OCI-LY1 (cell line): ENCODE results near the gene ST14.
A peak's percentile ranks its signal among the peaks of the same experiment; 100 is the strongest.

ENCODE experiments used
- H2AFZ ChIP-seq: fragments of 200-600 bp; sonication (generic), shearing (Covaris generic); 2 replicates; pipeline ENCODE4 v1.6.0; 2014; ENCODE audit warnings: antibody characterized with exemption, mild to moderate bottlenecking, low read length
- H3F3A ChIP-seq: fragments of 200-600 bp; sonication (generic), shearing (Covaris generic); 2 replicates; pipeline ENCODE4 v1.6.0; 2014; ENCODE audit warnings: mild to moderate bottlenecking, antibody characterized with exemption, low read length, moderate library complexity; ENCODE audit not compliant: insufficient read depth
- H3K27ac ChIP-seq: fragments of 200-600 bp; sonication (generic); 2 replicates; pipeline ENCODE4 v1.5.1; 2014; ENCODE audit warnings: low read length, mixed run types, mild to moderate bottlenecking, low read depth; ENCODE audit not compliant: poor library complexity, severe bottlenecking
- H3K27me3 ChIP-seq: fragments of 200-600 bp; sonication (generic); 2 replicates; pipeline ENCODE4 v1.6.0; 2014; ENCODE audit warnings: antibody characterized with exemption, mild to moderate bottlenecking, low read length, moderate library complexity; ENCODE audit not compliant: insufficient read depth
- H3K36me3 ChIP-seq: fragments of 200-600 bp; sonication (generic); 2 replicates; pipeline ENCODE4 v1.6.1; 2014; ENCODE audit warnings: mild to moderate bottlenecking, antibody characterized with exemption, low read length, moderate library complexity, mixed read lengths; ENCODE audit not compliant: insufficient read depth
- H3K4me1 ChIP-seq: fragments of 200-600 bp; sonication (generic); 2 replicates; pipeline ENCODE4 v1.5.1; 2014; ENCODE audit warnings: mild to moderate bottlenecking, low read length, moderate library complexity; ENCODE audit not compliant: insufficient read depth, severe bottlenecking
- H3K4me2 ChIP-seq: fragments of 200-600 bp; sonication (generic), shearing (Covaris generic); 2 replicates; pipeline ENCODE4 v1.6.1; 2014; ENCODE audit warnings: low read length
- H3K4me3 ChIP-seq: fragments of 200-600 bp; sonication (generic); 2 replicates; pipeline ENCODE4 v1.5.1; 2014; ENCODE audit warnings: low read length, low read depth, mild to moderate bottlenecking, mixed read lengths; ENCODE audit not compliant: poor library complexity, severe bottlenecking
- H3K79me2 ChIP-seq: fragments of 200-600 bp; shearing (Covaris generic); 2 replicates; pipeline ENCODE4 v1.6.1; 2016; ENCODE audit warnings: mixed run types, low read length, mixed read lengths; ENCODE audit not compliant: insufficient read depth
- H3K9ac ChIP-seq: fragments of 200-600 bp; sonication (generic), shearing (Covaris generic); 2 replicates; pipeline ENCODE4 v1.6.1; 2014; ENCODE audit warnings: mild to moderate bottlenecking, low read length, mixed read lengths
- H3K9me2 ChIP-seq: fragments of 200-600 bp; sonication (generic), shearing (Covaris generic); 2 replicates; pipeline ENCODE4 v1.6.1; 2014; ENCODE audit warnings: low read depth, mild to moderate bottlenecking, low read length, mixed read lengths
- H3K9me3 ChIP-seq: fragments of 200-600 bp; shearing (Covaris generic); 2 replicates; pipeline ENCODE4 v1.6.1; 2014; ENCODE audit warnings: low read length, mixed read lengths
- H4K20me1 ChIP-seq: fragments of 200-600 bp; sonication (generic), shearing (Covaris generic); 2 replicates; pipeline ENCODE4 v1.6.0; 2016; ENCODE audit warnings: mild to moderate bottlenecking, low read length; ENCODE audit not compliant: insufficient read depth
- CTCF ChIP-seq: fragments of 200-600 bp; sonication (generic), shearing (Covaris generic); IDR thresholded peaks from 2 replicates; pipeline ENCODE4 v1.5.1; 2017; ENCODE audit warnings: mild to moderate bottlenecking, antibody characterized with exemption, low read length, moderate library complexity, mixed read lengths
- EZH2 ChIP-seq: fragments of 200-600 bp; sonication (generic), shearing (Covaris generic); IDR thresholded peaks from 2 replicates; pipeline ENCODE4 v1.8.0; 2017; ENCODE audit warnings: borderline replicate concordance, mixed run types, mild to moderate bottlenecking, antibody characterized with exemption, low read length, moderate library complexity, mixed read lengths

Gene ST14

GRCh38 chr11:130131961-130132850, 27.4 kb upstream of the ST14 start:
- TF ChIP-seq EZH2 (no peak), CTCF (peak; percentile 75)
- no peak overlapping the region for H3K4me2 ChIP-seq
- no peaks in the 10 kb centered on the region for H3K79me2 ChIP-seq
- no peaks in the 10 kb centered on the region for H3F3A ChIP-seq
- H3K4me1 ChIP-seq, result peaks cover 24% of the 10 kb centered on the region
- H3K4me3 ChIP-seq, result no peak overlapping the region
- no peak overlapping the region for H2AFZ ChIP-seq
- no peaks in the 10 kb centered on the region for H4K20me1 ChIP-seq
- H3K36me3 ChIP-seq, result peaks cover 96% of the 10 kb centered on the region
- H3K27ac ChIP-seq, result peak overlapping the region; percentile 70
- no peaks in the 10 kb centered on the region for H3K9me3 ChIP-seq
- H3K9ac ChIP-seq, result no peak overlapping the region
- no peaks in the 10 kb centered on the region for H3K9me2 ChIP-seq
- no peaks in the 10 kb centered on the region for H3K27me3 ChIP-seq

DNA sequence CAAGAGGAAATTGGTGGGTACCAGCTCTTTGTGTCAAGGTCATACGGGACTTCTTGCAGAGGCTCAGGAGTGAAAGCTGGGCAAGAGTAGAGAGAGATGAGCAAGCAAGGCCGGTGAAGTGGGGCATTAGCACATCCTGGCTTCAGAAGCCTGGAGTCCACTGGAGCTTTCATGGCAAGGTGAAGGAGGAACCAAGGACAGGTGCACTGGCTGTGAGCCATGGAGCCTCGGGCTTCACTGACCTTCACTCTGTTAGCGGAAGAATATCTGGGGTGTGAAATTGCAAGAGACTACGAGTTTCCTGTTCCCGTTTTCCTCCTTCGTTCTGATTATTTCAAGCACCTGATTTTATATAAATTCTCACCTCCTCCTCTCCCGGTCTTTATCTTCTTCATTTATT, 25.9 kb upstream of the ST14 start:
- Histone ChIP-seq H3K27me3 (no peaks in the 10 kb centered on the region), H3K27ac (peak overlapping the region; percentile 70), H2AFZ (no peak overlapping the region), H3K4me3 (no peak overlapping the region), H3K79me2 (no peaks in the 10 kb centered on the region), H3K4me2 (no peak overlapping the region; the same call in 1 of the 2 replicates), H3K9ac (no peak overlapping the region), H4K20me1 (no peaks in the 10 kb centered on the region), H3K4me1 (peaks cover 24% of the 10 kb centered on the region), H3K9me3 (no peaks in the 10 kb centered on the region), H3K9me2 (no peaks in the 10 kb centered on the region), H3F3A (no peaks in the 10 kb centered on the region), H3K36me3 (peaks cover 92% of the 10 kb centered on the region)
- TF ChIP-seq CTCF, result no peak
- no peak for TF ChIP-seq EZH2

DNA sequence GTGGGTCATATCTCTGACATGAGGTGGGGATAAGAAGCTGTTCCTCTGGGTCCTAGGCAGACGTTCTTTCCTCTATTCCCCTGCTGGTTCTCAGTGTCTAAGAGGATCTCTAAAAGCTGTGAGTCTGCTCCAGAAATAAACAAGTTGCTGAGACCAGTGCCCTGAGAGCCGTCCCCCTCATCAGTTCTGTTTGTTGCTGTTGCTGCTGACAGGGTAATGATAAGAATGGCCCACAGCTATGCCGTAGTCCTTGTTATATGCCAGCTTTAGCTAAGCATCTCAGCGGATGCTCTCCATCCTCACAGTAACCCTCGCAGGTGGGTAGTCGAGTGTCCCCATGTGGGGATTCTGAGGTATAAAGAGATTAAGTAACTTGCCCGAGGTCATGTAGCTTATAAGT, 23.5 kb upstream of the ST14 start:
- H3K79me2 ChIP-seq, result no peaks in the 10 kb centered on the region
- H3F3A ChIP-seq, result no peaks in the 10 kb centered on the region
- TF ChIP-seq CTCF (no peak), EZH2 (no peak)
- no peak overlapping the region for H3K27ac ChIP-seq
- H3K4me2 ChIP-seq, result no peak overlapping the region
- H2AFZ ChIP-seq, result no peak overlapping the region
- no peaks in the 10 kb centered on the region for H3K27me3 ChIP-seq
- H3K9me3 ChIP-seq, result no peaks in the 10 kb centered on the region
- peaks cover 92% of the 10 kb centered on the region for H3K36me3 ChIP-seq
- no peaks in the 10 kb centered on the region for H4K20me1 ChIP-seq
- H3K4me3 ChIP-seq, result no peak overlapping the region
- peaks cover 24% of the 10 kb centered on the region for H3K4me1 ChIP-seq
- no peak overlapping the region for H3K9ac ChIP-seq
- no peaks in the 10 kb centered on the region for H3K9me2 ChIP-seq
